Activated T-cell treated with anti-CD3 and anti-CD28 coated beads for 4 hours (primary cell): Measurements from ENCODE around the gene MRPL16.
A peak's percentile ranks its signal among the peaks of the same experiment; 100 is the strongest.
"Not testable (repeated sequence)": the region's sequence is repeated elsewhere in the genome, so short reads cannot be mapped to it uniquely, and the experiment has no call there.

Source experiments
- DNase-seq: peaks from one replicate; pipeline ENCODE4 v3.0.0-alpha.2; 2020

The MRPL16 gene

DNA sequence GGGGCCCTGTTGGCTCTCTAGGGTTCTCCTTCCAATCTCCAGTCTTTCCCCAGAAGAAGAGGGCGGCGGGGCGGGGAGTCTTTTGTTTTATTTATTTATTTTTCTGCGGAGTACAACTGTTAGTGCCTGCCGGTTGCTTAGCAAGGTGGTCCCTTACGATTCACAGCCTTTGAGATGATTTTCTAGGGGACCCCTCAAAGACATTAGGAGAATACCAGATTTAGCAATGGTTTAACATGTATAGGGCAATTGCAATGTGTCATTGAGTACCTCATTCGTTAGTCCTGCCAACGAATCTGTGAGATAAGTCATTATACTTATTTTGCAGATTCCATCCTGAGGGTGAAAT is 307 bp upstream of the MRPL16 start:
- no peak for DNase-seq

DNA sequence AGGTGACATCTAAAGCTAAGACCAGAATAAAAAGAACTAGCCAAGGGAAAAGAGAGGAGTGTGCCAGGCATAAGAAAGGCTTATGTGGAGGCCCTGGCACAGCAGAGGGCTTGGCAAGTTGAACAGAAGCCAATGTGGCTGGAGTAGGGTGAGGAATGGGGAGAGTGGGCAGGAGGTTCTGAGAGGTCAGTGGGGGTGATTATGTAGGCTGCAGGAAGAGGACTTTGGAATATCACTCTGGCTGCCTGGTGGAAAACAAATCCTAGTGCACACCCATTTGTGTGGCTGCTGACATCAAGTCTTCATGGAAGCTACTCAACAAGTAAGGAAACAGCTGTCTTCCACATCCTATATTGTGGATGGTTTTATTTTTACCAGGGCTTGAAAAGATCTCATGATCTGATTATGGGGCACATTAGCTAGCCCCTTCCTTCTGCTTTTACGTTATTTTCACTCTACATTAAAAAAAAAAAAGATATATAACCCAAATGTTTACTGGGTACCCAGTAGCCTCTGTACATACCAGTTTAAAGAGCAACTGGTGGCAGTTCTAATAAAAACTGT is 3.4 kb downstream of the MRPL16 start:
- DNase-seq = no peak

DNA sequence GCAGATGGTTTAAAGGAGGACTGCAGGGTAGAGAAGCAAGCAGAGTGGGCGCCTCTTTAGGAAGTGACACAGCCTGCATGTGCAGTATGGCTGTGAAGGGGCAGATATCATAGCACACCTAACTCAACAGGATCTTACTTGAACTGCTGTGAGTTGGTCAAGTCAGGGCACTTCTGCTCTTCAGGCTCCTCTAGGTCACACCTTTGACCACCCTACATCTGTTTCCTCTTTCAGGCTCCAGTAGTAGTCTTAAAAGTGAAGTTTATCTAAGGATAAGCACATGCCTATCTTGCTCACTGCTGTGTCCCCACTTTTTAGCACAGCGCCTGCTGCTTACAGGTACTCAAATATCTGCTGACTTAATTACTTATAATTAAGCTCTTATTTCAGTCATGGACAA is 6.5 kb downstream of the MRPL16 start:
- no peak for DNase-seq

DNA sequence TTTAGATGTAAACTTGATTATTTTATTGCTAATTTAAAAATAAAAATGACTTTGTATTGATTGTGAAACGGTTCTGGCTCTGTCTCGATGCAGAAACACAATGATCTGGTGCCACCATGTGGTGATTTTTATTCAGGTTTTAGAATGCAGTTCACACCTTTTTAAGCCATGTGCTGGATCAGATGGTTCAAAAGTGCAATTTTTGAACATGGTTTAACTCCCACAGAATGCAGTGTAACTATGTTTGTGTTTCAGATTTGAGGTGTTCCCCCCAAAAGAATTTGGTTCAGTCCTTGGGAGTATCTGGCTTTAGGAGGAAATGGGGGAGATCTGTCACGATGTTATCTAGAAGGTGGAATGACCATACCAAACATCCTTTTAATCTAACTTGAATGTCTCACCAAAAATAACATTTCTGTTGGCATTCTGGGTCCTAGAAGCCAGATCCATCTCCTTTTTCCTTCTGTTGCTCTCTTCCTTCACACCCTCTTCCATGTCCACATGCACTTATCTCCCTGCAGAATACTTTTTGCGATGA is 7.9 kb downstream of the MRPL16 start:
- peak; percentile 11 for DNase-seq

DNA sequence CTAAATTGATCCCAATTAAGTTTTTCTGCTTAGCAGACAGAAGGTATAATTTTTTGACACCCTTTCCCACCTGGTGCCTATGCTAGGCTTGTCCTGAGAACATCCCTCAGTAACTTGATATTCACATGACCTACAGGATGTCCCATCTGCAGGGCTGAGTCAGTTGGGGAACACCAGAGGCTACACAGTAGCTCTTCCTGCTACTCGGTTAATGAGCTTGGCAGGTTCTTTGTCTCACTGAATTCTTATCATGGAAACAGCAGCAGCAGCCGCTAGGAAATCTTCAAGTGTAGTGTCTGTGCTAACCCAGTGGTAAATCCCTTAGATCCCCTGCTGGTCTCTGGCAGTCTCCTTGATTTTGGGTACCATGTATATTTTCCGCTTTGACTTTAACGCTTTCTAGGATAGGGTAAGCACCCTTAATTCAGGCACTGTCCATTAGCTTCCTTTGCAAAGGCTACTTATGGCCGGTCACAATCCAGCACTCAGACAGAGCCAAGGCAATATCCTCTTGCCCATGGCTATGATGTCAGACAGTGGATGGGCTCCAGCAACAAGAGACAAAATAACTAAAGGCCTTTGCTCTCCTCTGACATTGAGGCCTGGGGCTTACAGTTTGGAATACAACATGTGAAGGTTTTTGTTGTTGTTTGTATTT is 8.5 kb downstream of the MRPL16 start:
- DNase-seq = no peak

DNA sequence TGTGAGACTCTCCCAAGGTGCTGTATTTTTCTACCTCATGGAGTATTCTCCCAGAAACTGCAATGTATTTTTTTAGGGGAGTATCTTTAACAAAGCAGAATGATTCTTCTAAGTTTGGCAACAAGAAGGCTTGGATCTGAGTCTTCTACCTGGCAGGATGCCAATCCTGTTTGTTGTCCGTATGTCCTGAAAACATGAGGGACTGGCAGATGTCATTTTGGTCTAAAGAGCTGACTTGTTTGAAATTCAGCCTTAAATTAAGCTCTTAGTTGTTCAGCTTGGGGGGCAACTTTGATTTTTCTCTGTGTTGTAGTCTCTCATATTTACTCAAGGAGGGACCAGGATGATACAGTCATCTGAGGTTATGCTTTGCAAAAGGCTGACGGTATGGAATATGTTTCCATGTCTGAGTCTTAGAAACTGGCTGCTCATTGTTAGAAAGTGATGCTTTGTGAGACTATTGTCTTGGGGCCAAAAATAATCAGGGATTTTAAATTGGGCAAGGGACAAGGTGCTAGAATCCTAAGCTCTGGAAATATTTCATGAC is 9.3 kb downstream of the MRPL16 start:
- DNase-seq = no peak

DNA sequence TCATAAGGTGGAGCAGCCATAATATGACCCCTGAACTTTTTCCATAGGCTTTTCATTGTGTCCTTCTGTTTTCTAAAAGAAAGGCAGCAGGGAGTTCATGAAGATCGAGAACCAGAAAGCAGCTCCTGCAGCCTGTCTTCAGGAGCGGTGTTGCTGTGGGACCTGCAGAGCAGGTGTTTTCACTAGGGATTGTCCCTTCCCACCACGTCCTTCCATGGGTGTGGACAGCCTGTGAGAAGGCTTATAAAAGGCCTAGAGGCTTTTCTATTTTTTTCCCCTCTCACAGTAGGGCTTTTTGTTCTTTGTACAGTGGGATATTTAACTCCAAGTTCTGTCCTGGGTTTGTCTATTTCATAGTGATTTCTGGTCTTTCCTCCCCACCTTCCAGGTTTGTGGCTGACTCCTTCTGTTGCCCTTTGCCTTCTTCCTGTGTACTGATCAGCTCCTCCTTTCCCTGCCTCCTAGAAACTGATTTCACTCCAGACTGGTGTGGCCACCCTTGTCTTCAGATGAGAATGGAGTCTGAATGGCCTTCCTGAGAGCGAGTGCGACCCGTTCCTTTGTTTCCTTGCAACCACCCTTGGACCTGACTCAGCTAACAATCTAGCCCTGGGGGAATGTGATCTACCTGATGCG is 10.1 kb downstream of the MRPL16 start:
- no peak for DNase-seq

DNA sequence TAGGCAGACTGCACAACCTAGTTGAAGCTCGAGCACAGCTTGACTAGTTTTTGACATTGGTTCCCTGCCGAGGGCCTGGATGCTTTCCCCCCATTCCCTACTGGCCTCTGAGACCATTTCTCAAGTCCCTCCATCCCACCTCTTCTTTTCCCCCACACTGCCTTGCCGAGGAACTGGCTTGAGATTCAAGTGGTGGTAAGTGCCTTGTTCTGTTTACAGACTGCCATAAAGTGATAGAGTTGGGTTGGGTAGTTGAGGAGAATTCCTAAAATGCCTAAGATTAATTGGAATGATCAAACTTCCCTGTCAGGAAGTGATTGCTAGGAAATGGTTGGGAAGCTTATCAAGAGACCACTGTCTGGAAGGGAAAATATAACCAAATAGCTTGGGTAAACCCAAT is 16.2 kb downstream of the MRPL16 start:
- no peak for DNase-seq

DNA sequence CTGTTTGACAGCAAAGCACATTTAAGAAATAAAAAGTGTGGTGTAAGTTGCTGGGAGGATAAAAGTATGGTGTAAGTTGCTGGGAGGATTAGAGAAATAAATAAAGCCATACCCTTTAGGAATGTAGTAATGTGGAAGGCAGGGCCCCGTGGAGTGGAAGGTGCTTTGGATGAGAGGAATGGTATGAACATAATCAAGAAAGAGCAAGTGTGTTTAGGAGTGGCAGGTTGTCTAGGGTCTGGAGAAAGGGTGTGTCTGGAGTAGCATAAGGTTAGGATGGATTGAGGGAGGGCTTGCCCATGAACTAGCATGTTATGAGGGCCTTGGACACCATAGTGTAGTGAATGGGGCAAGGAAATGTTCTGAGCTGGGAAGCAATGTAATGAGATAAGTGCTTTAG is 18.1 kb downstream of the MRPL16 start:
- DNase-seq = no peak

DNA sequence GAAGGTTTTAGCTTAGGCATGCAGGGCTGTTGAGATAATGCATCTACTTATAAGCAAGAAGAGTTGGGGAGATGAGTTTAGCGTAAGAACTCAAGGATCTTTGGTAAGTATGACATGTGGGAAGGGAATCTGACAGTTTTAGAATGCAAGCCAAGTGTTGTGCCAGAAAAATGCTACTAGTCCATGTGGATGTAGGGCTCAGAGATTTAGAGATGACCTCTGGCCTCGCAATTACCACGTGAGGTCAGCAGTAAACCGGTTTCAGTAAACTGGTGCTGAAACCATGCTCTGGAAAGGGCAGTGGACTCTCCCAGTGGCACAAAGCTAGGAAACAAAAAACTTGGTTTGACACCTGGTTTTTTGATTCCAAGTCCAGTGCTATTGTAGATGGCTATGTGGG is 18.9 kb downstream of the MRPL16 start:
- DNase-seq = no peak

DNA sequence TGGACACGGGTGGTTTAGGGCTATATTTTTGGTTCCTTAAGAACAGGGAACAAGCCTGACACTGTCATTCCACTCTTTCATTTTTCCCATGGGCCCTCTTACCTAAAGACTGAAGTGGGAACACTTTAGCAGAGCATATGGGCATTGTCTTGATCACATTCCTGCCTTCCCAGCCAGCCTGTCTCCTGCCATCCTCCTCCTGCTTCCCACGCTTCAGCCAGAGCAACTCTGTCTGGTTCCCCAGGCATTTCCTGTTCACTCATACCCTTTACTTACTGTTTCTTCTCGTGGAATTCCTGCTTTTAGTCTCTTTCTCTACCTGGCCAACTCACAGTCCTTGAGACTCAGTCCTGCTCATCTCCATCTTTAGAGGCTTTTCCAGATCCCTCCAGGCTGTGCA is 22.8 kb downstream of the MRPL16 start:
- no peak for DNase-seq

DNA sequence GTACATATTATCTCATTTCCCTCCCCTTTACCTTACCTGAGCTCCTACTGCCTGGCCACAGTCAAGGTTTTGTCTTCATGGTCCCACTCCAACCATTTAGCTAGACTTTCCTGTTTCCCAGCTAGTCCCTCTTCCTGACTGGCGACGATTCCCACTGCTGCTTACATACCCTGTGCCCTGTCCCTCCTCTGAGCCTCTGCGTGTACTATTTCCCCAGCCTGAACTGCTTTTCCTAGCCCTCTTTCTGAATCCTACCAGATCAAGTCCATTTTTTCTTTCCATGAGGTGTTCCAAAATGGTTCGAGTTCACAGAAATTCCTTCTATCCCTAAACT is 23.4 kb downstream of the MRPL16 start:
- DNase-seq = no peak

DNA sequence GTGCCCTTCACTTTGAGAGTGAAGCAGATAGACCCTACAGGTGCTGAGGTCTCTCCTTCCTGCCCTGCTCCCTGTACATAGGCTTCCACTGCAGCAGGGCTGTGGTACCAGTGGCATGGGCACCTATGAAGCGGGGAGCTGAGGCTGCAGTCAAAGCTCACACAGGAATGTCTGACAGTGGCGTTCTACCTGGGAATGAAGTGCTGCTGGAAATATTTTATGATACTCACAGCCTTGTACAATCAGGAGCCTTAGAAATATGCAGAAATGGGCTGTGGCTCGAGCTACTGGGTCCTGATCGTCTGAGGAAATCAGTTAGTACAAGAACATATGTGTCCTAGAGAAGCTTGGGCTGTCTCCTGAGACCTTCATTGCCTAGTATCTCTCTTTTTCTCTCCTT is 24.8 kb downstream of the MRPL16 start:
- DNase-seq = no peak

DNA sequence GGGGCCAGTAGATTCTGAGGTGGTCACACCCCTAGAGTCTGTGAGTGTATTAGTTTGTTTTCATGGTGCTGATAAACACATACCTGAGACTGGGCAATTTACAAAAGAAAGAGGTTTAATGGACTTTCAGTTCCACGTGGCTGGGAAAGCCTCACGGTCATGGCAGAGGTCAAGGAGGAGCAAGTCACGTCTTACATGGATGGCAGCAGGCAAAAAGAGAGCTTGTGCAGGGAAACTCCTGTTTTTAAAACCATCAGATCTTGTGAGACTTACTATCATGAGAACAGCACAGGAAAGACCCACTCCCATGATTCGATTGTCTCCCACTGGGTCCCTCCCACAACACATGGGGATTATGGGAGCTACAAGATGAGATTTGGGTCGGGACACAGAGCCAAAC is 26.1 kb downstream of the MRPL16 start:
- DNase-seq = not testable (repeated sequence)

DNA sequence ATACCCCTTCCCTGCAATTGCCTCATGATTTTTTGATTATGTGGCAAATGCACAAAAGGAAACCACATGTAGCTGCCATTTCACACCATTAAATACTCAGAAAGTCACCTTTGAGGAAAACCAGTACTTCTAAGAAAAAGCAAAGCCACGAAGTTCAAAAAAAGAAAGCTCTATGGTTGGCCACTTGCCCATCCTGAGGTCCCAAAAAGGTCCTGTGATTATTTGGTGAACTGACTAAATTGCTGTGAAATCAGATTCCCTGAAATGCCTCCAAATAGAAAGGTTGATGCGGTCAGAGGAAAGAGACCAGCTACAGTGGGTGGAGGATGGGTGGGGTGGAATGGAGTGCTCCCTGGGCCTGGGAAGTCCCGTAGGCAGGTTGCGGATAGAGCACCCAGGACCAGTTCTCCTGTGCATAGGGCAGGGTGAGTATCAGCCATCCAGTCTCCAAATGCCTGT is 26.9 kb downstream of the MRPL16 start:
- no peak for DNase-seq

DNA sequence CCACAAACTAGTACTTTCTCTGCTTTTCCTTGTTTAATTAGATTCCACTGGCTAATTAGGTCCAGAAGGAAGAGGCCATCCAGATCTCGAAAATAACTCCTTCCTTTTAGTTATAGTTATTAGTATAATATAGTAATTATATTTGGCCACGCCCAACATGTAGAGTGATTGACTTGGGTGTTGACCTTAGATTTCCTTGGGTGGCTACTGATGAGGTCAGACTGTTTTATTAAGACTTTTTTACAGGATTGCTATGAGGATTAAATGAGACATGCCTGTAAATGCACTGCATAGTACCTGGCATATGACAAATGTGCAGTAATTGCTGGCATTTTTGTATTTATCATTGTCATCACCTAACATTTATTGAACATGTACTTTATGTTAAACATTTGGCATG is 28.5 kb downstream of the MRPL16 start:
- DNase-seq = no peak

DNA sequence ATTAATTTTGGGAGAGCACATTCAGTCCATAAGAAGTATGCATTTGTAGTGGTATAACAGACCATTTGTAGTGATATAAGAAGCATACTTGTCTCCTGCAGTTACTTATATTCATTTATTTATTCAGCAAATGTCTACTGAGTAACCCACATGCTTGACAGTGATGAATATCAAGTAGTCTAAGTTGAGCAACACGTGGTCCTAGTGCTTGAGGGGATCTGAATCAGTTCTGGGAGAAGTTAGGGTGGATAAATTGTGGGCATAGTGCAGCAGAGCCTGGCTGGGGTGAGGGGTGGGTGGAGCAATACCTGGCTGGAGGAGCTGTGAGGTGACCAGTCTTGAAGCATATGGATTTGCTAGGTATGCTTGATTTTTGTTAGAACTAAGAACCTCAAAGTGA is 31.1 kb downstream of the MRPL16 start:
- no peak for DNase-seq

DNA sequence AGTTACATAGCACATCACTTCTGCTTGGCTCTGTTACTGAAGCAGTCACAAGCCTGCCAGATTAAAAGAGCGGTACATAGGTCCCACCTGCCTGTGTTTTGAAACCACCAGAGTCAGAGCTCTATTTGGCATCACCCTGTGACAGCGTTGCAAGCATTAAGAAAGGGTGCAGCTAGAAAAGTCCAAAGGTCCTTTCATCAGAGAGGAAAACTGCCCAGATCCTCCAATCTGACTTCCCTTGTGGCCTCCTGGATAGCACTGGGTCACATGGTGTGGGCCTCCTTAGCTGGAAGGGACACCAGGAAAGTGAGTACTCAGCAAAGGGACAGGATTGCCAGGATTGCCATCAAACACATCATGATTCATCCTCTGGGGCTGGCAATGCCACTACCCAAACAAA is 32.5 kb downstream of the MRPL16 start:
- no peak for DNase-seq

DNA sequence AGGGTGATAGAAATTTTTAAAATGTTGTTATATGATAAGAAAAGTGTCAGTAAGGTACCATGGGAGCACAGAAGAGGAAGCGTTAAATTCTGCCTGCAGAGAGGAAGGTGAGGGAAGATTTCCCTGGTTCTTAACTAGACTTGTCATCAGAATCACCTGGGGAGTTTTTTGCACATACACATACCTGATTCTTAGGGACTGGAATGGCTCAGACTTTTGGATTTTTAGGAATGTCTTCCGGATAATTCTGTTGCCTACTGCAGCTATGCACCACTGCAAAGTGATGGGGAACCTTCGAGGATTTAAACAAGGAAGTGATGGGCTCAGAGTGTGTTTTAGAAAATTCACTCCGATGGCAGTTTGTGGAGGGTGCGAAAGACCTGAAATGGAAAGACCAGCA is 33.5 kb downstream of the MRPL16 start:
- no peak for DNase-seq

DNA sequence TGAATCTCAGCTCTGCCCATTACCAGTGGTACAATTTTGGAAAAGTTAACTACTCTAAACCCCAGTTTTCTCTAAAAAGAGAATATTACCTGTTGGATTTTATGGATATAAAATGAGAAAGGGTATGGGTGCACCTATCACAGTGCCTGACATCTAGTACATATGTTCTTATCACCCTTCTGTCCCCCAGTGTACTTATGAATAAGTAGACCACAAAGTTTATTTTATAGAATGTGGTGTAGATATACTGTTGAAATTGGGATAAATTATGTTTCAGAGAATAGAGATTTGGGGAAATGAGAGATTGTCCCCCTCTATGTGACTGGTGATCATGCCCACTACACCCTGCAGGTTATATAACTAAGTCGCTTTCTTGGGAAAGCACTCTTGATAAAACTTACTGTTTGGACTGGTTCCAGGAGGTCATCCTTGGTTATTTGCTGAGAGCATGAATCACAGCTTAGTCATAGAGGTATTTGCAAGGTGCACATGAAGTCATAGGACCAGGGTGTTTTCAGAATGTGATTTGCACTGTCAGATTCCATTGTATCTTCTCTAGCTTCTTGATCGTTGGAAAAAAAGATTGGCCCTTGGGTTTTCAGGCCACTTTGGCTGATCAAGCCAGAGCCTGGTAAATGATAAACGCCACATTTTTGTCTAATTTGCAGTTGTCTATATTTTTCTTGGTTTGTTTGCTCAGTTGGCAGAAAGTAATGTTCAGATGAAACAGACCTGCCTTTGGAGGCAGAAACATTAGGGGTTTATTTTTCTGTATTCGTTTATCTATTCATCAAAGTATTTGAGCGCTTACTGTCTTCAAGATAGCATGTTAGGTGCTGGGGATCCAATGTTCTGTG is 34.1 kb downstream of the MRPL16 start:
- DNase-seq = no peak

DNA sequence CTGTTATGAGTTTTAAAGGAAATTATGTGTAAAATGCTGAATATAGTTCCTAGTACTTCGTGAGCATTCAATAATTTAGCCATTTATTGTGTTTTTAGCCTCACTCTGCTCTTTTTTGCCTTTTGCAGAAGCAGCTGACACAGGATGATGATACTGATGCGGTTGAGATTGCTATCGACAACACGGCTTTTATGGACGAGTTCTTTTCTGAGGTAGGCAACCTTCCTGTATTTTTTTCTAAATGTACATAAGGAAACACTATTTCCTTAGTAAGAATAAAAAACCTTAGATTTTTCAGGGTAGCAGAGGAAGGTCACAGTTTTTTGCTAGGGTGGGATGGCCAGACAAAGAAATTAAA is 37.5 kb downstream of the MRPL16 start:
- DNase-seq = no peak

DNA sequence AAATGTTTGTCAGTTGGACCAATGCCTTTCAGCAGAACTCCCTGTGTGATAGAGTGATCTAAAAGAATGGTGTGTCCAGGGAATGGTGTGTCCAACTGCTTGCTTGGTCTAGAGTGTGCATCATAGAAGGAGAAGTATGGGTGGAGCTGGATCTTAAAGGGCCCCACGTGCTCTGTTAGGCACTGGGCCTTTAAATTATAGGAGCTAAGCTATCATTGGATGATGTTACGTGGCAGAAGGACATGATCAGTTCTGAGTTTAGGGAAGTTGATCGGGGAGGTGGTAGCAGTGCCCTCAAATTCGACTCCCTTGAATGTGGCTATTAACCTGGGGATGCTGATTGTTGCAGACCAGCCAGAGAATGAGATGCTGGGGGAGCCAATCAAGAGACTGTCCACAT is 39.0 kb downstream of the MRPL16 start:
- no peak for DNase-seq

DNA sequence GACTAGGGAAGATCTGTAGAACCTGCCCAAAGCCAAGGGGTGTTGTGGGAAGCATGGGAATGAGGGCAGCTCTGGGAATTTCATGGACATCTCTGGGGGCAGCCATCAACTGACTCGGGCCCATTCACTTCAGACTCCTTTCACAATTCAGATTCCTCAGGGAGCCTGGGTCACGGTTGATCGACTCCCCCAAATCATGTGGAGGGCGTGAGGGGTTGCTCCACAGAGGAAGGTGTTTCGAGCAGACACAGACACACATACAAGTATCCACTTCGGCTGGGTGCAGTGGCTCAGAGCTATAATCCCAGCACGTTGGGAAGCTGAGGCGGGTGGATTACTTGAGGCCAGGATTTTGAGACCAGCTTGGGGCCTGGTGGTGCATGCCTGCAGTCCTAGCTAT is 39.7 kb downstream of the MRPL16 start:
- DNase-seq = no peak

DNA sequence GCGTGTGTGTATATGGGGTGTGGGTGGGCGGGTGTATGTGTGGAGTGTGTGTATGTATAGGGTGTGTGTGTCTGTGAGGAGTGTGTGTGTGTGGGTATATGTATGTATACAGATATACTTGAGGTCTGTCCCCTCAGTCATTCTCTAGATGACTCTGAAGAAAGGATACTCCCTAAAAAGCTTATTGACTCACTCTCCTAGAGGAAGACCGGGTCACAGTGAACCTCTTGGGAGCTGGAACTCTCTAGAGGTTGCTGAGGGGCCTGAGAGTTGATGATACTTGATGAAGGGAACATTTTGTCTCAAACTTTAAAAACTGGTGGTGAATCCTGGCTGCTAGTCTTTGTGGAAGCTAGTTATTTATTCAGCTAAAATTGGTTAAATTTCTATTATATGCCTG is 40.3 kb downstream of the MRPL16 start:
- DNase-seq = no peak
